Stimulated activated CD4-positive, alpha-beta T cell treated with anti-CD3 and anti-CD28 coated beads, TNF-alpha, amount 100 ng/mL, for 24 hours (primary cell): ENCODE results near the gene MAP3K8.
"Not testable (repeated sequence)": the region's sequence is repeated elsewhere in the genome, so short reads cannot be mapped to it uniquely, and the experiment has no call there.

ENCODE experiments used
- DNase-seq, 3 experiments: peaks; one replicate each; pipeline ENCODE4 v3.0.0-alpha.2; 2020; ENCODE audit warnings: low read depth in 3 of 3

Gene MAP3K8

GRCh38 chr10:30447125-30447799, 13.3 kb downstream of the MAP3K8 start:
- DNase-seq: no peak

GRCh38 chr10:30448092-30448491, 14.1 kb downstream of the MAP3K8 start:
- DNase-seq: no peak

- DNase-seq: no peak
These were observed 20.0 kb downstream of the MAP3K8 start for GRCh38 chr10:30453764-30454527.

- no peak for DNase-seq
These were observed 20.9 kb downstream of the MAP3K8 start for GRCh38 chr10:30454744-30455510.

- DNase-seq: no peak
These were observed 21.8 kb downstream of the MAP3K8 start for GRCh38 chr10:30455816-30456215.

- no peak for DNase-seq
These were observed 22.3 kb downstream of the MAP3K8 start for GRCh38 chr10:30456266-30456665.

GRCh38 chr10:30459283-30459682, 25.3 kb downstream of the MAP3K8 start:
- no peak for DNase-seq

GRCh38 chr10:30460121-30460520, 26.1 kb downstream of the MAP3K8 start:
- no peak for DNase-seq

- no peak for DNase-seq
These were observed 28.5 kb downstream of the MAP3K8 start for GRCh38 chr10:30462513-30462912.

GRCh38 chr10:30463944-30464451, 30.0 kb downstream of the MAP3K8 start:
- DNase-seq: no peak

- no peak for DNase-seq
These were observed 30.7 kb downstream of the MAP3K8 start for GRCh38 chr10:30464675-30465074.

GRCh38 chr10:30466445-30466844, 32.5 kb downstream of the MAP3K8 start:
- no peak for DNase-seq

- DNase-seq: no peak
These were observed 33.8 kb downstream of the MAP3K8 start for GRCh38 chr10:30467651-30468338.

- DNase-seq: no peak
These were observed 38.6 kb downstream of the MAP3K8 start for GRCh38 chr10:30472414-30473155.

GRCh38 chr10:30475515-30475914, 41.5 kb downstream of the MAP3K8 start:
- not testable (repeated sequence) for DNase-seq

GRCh38 chr10:30476511-30477155, 42.6 kb downstream of the MAP3K8 start:
- no peak for DNase-seq

GRCh38 chr10:30479513-30479912, 45.5 kb downstream of the MAP3K8 start:
- not testable (repeated sequence) for DNase-seq

- DNase-seq: no peak
These were observed 47.6 kb downstream of the MAP3K8 start for GRCh38 chr10:30481603-30482002.

- no peak for DNase-seq
These were observed 54.3 kb downstream of the MAP3K8 start for GRCh38 chr10:30488316-30488715.

- no peak for DNase-seq
These were observed 55.4 kb downstream of the MAP3K8 start for GRCh38 chr10:30489346-30489745.
